Memory B cell (primary cell): ENCODE data around the gene CD300A.
A peak's percentile ranks its signal among the peaks of the same experiment; 100 is the strongest.
"Not testable (repeated sequence)": the region's sequence is repeated elsewhere in the genome, so short reads cannot be mapped to it uniquely, and the experiment has no call there.

ENCODE experiments used
- ATAC-seq: fragments of 150-1000 bp; cut with Tn5 transposase; 2 replicates; pipeline ENCODE4 v1.10.0; 2021; ENCODE audit warnings: low read depth, mild to moderate bottlenecking, moderate library complexity
- DNase-seq, 2 donors: peaks; one replicate each; pipeline ENCODE4 v3.0.0; 2022; ENCODE audit warnings: low spot score in 2 of 2
- H3K27ac Mint-ChIP-seq: one replicate; pipeline ENCODE4 v1.8.0; 2022; ENCODE audit warnings: mild to moderate bottlenecking, moderate library complexity, mixed read lengths
- H3K27me3 Mint-ChIP-seq: one replicate; pipeline ENCODE4 v1.8.0; 2022; ENCODE audit warnings: mixed read lengths
- H3K36me3 Mint-ChIP-seq: one replicate; pipeline ENCODE4 v1.8.0; 2022; ENCODE audit warnings: mild to moderate bottlenecking, mixed read lengths
- H3K4me1 Mint-ChIP-seq: one replicate; pipeline ENCODE4 v1.8.0; 2022; ENCODE audit warnings: mixed read lengths
- H3K4me3 Mint-ChIP-seq: one replicate; pipeline ENCODE4 v1.8.0; 2022; ENCODE audit warnings: mild to moderate bottlenecking, moderate library complexity, mixed read lengths
- H3K9me3 Mint-ChIP-seq: one replicate; pipeline ENCODE4 v1.8.0; 2022; ENCODE audit warnings: mixed read lengths

Gene CD300A

DNA sequence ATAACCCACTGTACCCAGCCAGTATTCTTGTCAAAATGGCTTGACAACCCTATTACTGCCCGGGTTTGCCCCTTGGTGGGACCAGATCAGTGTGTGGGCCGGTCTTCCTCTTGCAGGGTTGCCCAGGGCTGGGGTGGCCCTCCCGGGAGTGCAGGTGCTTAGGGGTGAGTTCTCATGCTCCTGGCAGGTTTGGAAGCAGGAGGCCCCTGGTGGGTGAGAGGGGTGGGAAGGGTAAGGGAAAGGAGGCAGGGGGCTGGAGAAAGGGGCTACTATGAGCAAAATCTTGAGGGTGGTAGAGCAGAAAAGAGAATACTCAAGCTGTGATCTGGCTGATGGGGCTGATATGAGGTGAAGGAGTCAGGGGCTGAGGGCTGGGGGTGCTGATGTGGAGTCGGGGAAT, 6.5 kb downstream of the CD300A start:
- Mint-ChIP-seq H3K4me1 (peaks cover 11% of the 10 kb centered on the region), H3K27ac (no peak overlapping the region), H3K4me3 (no peak overlapping the region), H3K27me3 (no peaks in the 10 kb centered on the region), H3K9me3 (peaks cover 3% of the 10 kb centered on the region), H3K36me3 (peaks cover 41% of the 10 kb centered on the region)
- no peak for DNase-seq
- no peak for ATAC-seq

DNA sequence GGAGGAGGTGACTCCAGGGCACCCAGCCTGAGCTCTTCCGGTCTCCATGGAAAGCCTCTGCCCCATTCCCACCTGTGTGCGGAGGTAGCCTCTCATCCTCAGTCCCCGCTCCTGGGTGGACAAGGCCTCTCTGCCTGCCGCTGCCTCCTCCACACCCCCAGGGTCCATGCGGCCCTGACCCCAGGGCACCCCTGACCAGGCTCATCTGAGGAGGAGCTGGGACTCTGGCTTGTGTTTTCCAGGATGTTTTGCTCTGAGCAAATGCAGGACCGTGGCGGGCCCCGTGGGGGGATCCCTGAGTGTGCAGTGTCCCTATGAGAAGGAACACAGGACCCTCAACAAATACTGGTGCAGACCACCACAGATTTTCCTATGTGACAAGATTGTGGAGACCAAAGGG, 6.9 kb downstream of the CD300A start:
- Mint-ChIP-seq H3K27ac (no peak overlapping the region), H3K9me3 (peaks cover 3% of the 10 kb centered on the region), H3K27me3 (no peaks in the 10 kb centered on the region), H3K36me3 (peaks cover 41% of the 10 kb centered on the region), H3K4me3 (no peak overlapping the region), H3K4me1 (peaks cover 11% of the 10 kb centered on the region)
- ATAC-seq (no peak), DNase-seq (no peak)

DNA sequence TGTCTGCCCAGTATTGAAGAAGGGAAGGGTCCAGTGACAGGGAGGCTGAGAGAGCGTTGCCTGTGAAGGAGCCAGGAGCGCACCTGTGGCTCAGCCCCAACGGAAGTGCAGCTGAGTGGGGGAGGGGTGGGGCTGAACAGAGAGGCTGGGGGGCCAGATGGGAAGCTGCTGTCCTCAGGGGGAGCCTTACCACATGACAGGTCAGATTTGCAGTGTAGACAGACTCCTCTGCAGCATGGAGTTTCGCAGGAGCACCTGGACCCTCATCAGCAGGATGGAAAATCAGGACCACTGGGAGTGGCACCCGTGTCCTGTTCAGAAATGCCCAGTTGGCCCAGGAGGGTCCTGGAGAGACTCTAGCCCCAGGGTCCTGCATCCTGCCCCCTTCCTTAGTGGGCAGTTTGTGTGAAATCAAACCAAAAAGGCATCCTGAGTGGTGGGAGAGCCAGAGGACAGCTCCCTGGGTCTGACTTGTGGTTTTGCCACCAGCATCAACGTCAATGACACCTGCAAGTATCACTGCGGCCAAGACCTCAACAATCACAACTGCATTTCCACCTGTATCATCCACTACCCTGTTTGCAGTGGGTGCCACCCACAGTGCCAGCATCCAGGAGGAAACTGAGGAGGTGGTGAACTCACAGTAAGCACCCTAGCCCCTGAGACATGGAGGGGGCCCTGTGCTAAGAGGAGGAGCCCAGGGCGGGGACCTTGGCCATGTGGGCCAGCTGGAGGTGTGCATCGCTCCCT, 7.8 kb downstream of the CD300A start:
- Mint-ChIP-seq H3K36me3 (peaks cover 41% of the 10 kb centered on the region), H3K4me3 (no peak overlapping the region), H3K9me3 (peaks cover 3% of the 10 kb centered on the region), H3K27ac (no peak overlapping the region), H3K27me3 (no peaks in the 10 kb centered on the region), H3K4me1 (peaks cover 19% of the 10 kb centered on the region)
- DNase-seq (no peak), ATAC-seq (no peak)

DNA sequence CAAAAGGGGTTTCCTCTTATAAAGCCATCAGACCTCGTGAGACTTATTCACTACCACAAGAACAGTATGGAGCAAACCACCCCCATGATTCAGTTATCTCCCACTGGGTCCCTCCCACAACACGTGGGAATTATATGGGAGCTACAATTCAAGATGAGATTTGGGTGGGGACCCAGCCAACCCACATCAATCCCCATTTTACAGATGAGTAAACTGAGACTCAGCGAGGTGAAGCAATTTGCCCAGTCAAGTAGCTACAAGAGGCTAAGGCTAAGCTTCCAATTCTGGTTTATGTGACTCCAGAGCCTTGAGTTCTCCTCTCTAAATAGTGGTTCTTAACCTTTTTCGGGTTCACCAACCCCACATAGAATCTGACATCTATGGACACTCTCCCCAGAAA, 8.8 kb downstream of the CD300A start:
- Mint-ChIP-seq H3K9me3 (peaks cover 3% of the 10 kb centered on the region), H3K27me3 (no peaks in the 10 kb centered on the region), H3K4me1 (peaks cover 19% of the 10 kb centered on the region), H3K36me3 (peaks cover 41% of the 10 kb centered on the region), H3K4me3 (no peak overlapping the region), H3K27ac (no peak overlapping the region)
- no peak for ATAC-seq
- no peak for DNase-seq

DNA sequence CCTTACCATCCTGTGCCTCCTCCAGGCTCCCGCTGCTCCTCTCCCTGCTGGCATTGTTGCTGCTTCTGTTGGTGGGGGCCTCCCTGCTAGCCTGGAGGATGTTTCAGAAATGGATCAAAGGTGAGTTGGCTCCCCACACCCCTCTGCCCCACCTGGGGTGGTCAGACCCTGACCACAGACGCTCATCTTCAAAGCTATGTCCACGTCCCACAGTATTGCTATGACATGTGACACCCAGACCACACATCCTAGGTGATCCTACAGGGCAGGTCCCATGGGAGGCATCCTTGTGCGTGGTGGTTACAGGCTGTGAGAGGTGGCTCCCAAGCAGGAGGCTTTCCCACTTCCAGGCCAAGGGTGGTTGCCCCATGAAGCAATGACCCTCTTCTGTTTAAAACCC, 11.0 kb downstream of the CD300A start:
- H3K9me3 Mint-ChIP-seq = peaks cover 3% of the 10 kb centered on the region
- no peak overlapping the region for H3K4me3 Mint-ChIP-seq

DNA sequence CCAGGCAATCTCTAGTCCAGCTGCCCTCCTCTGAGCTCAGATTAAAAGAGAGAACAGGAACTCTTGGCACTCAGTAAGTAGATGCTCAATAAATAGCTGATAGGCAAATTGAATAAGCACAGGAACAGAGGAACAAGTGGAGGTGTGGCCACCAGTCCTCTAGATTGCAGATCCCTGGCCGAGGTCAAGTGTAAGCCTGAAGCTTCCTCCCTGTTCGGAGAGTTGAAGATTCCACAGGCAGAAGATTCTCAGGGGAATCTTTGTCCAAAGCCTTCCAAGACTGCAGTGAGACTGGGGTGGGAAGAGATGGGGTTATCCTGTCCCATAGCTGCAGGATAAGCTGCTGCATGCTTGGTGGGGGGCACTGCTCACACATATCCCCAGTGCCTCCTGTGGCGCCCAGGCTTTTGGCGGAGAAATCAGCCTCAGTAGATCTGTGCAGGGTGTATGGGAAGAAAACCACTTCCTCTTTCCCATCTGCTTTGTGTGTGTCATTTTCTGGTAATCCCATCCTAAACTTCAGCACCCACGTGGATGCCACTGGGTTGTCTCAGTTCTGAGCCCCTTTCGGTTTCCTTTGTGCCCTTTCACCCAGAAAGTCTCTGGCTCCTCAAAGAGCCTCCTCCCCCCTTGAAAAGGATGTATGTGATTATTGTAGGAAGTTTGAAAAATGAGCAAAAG, 12.1 kb downstream of the CD300A start:
- DNase-seq (no peak), ATAC-seq (peak; percentile 72)
- Mint-ChIP-seq H3K9me3 (peaks cover 3% of the 10 kb centered on the region), H3K36me3 (peaks cover 35% of the 10 kb centered on the region), H3K4me3 (no peak overlapping the region), H3K27me3 (no peaks in the 10 kb centered on the region), H3K4me1 (peaks cover 17% of the 10 kb centered on the region), H3K27ac (peak overlapping the region; percentile 23)

More for the DNA sequence above, 11.0 kb downstream of the CD300A start:
- peaks cover 17% of the 10 kb centered on the region for H3K4me1 Mint-ChIP-seq
- no peak for ATAC-seq
- peaks cover 38% of the 10 kb centered on the region for H3K36me3 Mint-ChIP-seq
- H3K27ac Mint-ChIP-seq = no peak overlapping the region
- no peak for DNase-seq
- no peaks in the 10 kb centered on the region for H3K27me3 Mint-ChIP-seq

DNA sequence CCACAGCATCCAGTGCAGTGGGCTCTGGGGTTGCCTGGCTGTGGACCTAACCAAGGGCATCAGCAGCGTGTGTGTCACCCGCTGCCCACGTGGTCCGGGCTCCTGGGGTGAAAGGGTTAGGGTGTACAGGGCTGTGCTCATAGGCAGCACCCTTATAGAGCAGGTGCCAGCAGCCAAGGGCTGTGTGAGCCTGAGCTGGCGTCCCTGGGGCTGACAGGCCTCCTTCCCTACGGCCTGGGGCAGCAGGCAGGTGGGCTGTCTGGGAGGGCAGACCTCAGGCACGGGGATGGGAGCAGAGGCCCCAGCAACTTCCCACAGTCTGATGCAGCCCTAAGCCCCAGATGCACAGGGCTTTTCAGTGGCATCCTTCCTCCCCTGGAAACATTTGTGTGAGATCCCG, 13.9 kb downstream of the CD300A start:
- no peak for DNase-seq
- ATAC-seq = no peak
- Mint-ChIP-seq H3K27ac (no peak overlapping the region), H3K9me3 (peaks cover 3% of the 10 kb centered on the region), H3K27me3 (no peaks in the 10 kb centered on the region), H3K4me3 (no peak overlapping the region), H3K36me3 (peaks cover 25% of the 10 kb centered on the region), H3K4me1 (peaks cover 13% of the 10 kb centered on the region)

DNA sequence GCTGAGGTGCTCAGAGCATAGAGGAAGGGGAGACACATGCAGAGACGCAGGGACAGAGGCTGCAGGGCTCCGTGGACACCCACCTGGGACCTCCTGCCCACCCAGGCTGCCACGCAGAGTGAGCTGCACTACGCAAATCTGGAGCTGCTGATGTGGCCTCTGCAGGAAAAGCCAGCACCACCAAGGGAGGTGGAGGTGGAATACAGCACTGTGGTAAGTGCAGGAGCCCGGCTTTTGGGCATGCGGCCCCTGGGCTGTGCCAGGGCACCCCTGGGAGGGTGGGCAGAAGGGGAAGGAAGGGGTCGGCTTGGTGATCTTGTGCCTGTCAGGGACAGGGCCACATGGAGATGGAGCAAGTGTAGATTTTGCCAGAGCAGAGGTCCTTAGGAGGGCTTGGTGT, 15.2 kb downstream of the CD300A start:
- Mint-ChIP-seq H3K27ac (no peak overlapping the region), H3K4me1 (peaks cover 13% of the 10 kb centered on the region), H3K27me3 (no peaks in the 10 kb centered on the region), H3K9me3 (no peaks in the 10 kb centered on the region), H3K36me3 (peaks cover 15% of the 10 kb centered on the region), H3K4me3 (no peak overlapping the region)
- no peak for DNase-seq
- ATAC-seq = no peak

DNA sequence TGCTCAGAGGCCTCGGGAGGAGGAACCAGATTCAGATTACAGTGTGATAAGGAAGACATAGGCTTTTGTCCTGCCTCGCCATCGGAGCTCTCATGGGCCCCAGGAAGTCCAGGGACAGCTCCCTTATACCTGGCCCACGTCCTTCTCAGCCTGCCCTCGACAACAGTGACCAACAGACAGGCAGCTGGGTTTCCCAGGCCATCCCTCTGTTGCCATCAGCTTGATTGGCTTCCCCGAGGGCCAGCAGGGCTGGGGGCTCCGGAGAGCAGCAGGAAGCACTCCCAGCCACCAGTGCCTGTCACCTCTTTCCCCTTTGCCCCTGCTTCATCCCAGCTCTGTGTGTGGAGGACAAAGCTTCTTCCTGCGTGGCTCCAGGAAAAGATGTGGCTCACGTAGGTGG, 17.6 kb downstream of the CD300A start:
- Mint-ChIP-seq H3K27me3 (no peaks in the 10 kb centered on the region), H3K36me3 (peaks cover 21% of the 10 kb centered on the region), H3K4me1 (peaks cover 6% of the 10 kb centered on the region), H3K27ac (no peak overlapping the region), H3K4me3 (no peak overlapping the region), H3K9me3 (peaks cover 1% of the 10 kb centered on the region)
- DNase-seq (no peak), ATAC-seq (no peak)

DNA sequence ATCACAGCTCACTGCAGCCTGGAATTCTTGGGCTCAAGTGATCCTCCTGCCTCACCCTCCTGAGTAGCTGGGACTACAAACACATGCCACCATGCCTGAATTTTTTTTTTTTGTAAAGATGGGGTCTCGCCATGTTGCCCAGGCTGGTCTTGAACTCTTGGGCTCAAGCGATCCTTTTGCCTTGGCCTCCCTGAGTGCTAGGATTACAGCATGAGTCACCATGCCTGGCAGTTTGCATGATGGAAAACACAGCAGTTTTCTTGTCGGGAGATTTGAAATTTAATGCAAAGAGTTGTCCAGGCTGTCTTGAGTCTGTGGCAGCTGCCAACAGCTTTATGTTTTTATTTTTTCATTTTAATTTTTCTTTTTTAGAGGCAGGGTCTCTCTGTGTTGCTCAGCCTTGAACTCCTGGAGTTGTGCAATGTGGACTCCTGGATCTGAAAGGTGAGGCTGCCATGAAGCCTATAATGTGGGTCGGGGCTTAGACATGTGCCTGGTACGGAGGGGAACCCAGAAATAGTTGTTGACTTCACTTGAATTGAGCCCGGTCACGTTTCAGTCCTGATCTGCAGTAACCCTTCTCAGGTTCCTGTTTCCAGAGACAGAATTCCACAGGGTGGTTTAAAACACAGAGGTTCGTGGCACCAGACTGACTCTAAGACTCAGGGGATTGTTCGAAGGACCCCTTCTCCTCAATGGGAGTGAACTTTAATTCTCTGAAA, 18.7 kb downstream of the CD300A start:
- H3K27me3 Mint-ChIP-seq = no peaks in the 10 kb centered on the region
- H3K4me3 Mint-ChIP-seq = no peak overlapping the region
- peaks cover 20% of the 10 kb centered on the region for H3K36me3 Mint-ChIP-seq
- H3K27ac Mint-ChIP-seq = no peak overlapping the region
- no peak for ATAC-seq
- no peak for DNase-seq
- no peaks in the 10 kb centered on the region for H3K4me1 Mint-ChIP-seq
- H3K9me3 Mint-ChIP-seq = peaks cover 4% of the 10 kb centered on the region

DNA sequence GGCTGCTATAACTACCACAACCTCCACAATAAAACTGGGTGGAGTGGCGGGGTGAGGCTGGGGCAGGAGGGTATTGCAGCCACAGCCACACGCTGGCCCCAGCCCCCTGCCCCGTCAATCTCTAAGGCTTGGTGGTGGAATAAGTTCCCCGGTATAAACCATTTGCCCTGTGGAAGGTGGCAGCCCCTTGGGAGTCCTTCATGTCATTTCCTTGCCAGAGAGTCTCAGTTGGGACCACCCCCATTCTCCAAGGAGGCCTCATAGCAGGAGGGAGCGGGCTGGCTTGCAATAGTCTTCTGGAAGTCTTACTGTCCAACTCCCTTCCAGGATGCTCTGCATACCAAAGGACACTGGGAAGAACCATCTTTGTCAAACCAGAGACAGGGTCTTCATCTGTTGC, 19.4 kb downstream of the CD300A start:
- no peaks in the 10 kb centered on the region for H3K4me1 Mint-ChIP-seq
- no peak for ATAC-seq
- H3K27ac Mint-ChIP-seq = no peak overlapping the region
- H3K9me3 Mint-ChIP-seq = peaks cover 4% of the 10 kb centered on the region
- H3K36me3 Mint-ChIP-seq = peaks cover 20% of the 10 kb centered on the region
- H3K27me3 Mint-ChIP-seq = no peaks in the 10 kb centered on the region
- no peak for DNase-seq
- no peak overlapping the region for H3K4me3 Mint-ChIP-seq

DNA sequence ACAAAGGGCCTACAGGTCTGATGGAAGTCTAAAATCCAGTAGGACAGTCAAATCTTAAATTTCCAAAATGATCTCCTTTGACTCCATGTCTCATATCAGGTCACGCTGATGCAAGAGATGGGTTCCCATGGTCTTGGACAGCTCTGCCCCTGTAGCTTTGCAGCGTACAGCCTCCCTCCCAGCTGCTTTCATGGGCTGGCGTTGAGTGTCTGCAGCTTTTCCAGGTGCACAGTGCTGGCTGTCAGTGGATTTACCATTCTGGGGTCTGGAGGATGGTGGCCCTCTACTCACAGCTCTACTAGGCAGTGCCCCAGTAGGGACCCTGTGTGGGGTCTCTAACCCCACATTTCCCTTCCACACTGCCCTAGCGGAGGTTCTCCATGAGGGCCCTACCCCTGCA, 21.8 kb downstream of the CD300A start:
- H3K36me3 Mint-ChIP-seq = peaks cover 15% of the 10 kb centered on the region
- DNase-seq, H3K27ac Mint-ChIP-seq: not testable (repeated sequence)

DNA sequence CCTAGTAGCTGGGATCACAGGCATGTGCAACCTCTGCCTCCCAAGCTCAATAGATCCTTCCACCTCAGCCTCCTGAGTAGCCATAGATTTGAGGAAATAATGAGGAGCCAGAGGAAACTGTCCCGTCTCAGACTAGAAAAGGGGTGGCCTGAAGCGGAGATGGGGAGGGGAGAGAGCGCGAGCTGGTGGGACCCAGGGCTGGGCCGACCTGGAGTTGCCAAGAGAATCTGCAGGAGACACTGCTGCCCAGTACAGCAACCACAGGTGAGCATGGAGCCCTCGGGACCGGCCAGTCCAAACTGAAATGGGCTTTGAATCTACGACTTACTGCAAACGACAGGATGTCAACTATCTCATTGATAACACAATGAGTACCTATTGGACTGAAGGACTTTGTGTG, 24.3 kb downstream of the CD300A start:
- no peak for DNase-seq

More for the DNA sequence above, 21.8 kb downstream of the CD300A start:
- not testable (repeated sequence) for H3K4me3 Mint-ChIP-seq, H3K9me3 Mint-ChIP-seq, H3K27me3 Mint-ChIP-seq, H3K4me1 Mint-ChIP-seq, ATAC-seq

DNA sequence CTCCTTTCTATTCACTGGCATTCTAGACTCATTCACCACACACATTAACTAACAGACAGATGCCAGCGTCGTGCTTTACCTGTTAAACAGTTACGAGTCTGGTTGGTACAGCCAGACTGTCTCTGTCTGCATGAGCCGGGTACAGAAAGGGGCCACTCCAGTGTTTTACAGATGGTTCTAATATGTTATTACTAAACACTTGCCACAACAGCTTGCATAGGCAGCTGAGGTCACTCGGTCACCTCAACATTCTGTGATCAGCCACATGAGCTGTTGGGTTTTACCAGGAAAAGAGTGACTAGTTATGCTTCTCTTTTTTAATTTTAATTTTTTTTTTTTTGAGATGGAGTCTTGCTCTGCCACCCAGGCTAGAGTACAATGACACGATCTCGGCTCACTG, 25.2 kb downstream of the CD300A start:
- Mint-ChIP-seq H3K4me3 (no peak overlapping the region), H3K4me1 (no peaks in the 10 kb centered on the region), H3K36me3 (peaks cover 13% of the 10 kb centered on the region), H3K27ac (no peak overlapping the region), H3K9me3 (peaks cover 4% of the 10 kb centered on the region), H3K27me3 (no peaks in the 10 kb centered on the region)
- DNase-seq (no peak), ATAC-seq (no peak)

More for the DNA sequence above, 24.3 kb downstream of the CD300A start:
- H3K36me3 Mint-ChIP-seq = peaks cover 13% of the 10 kb centered on the region
- no peak overlapping the region for H3K27ac Mint-ChIP-seq
- ATAC-seq = no peak
- peaks cover 4% of the 10 kb centered on the region for H3K9me3 Mint-ChIP-seq
- no peaks in the 10 kb centered on the region for H3K4me1 Mint-ChIP-seq
- no peaks in the 10 kb centered on the region for H3K27me3 Mint-ChIP-seq
- H3K4me3 Mint-ChIP-seq = no peak overlapping the region
